ENCODE measurements around the gene MYMX.

Gene MYMX

DNA sequence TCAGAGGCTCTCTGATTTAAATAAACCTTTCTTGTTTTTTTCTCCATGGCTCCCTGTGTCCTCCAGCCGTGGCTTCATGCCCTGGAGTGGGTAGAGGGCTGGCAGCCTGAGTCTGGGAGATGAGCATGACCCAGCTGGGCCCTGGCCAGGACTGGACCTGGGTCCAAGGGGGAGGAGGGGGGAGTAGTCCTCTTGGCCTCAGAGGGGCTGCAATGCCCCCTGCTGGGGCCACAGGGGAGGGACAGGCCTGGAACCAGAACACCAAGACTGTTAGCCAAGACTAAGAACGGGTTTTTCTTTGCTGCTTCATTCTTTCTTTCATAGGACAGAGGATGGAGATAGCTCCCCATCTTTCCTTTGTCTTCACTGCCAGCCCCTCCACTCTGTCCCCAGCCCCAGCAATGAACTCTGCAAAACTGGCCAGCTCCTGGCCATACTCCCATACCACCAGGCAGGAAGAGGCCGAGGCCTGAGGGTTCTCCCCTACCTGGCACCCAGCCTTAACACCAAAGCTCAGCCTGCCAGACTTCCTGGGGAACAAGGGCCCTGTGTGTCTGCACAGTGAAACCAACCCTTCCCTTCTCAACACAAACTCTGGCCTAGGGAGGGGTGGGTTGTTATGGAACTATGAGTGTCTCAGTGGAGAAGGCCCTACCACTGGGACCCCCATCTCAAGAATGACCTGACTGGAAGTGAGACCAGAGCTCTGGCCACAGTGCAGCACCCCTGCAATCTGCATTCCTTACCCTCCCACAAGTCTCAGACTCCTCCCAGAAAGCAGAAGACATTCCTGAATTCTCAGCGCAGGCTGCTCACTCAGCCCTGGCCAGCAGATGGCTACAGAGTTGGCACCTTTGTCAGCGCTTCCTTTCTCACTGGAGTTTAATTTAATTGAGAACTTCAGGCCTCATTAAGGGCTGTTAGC lies 17.6 kb downstream of the MYMX start:
- peak; percentile 89 for TF ChIP-seq CTCF (IDR thresholded peaks at IDR 0.05; ENCODE audit: low read depth, low read length)
- H3K4me3 ChIP-seq (replicated peaks in 1 of 2; ENCODE audit: low read depth in 2 of 2, low read length in 2 of 2), result no peak overlapping the region
- peak; percentile 76 to 90 for DNase-seq (ENCODE audit: low read depth in 2 of 2)

DNA sequence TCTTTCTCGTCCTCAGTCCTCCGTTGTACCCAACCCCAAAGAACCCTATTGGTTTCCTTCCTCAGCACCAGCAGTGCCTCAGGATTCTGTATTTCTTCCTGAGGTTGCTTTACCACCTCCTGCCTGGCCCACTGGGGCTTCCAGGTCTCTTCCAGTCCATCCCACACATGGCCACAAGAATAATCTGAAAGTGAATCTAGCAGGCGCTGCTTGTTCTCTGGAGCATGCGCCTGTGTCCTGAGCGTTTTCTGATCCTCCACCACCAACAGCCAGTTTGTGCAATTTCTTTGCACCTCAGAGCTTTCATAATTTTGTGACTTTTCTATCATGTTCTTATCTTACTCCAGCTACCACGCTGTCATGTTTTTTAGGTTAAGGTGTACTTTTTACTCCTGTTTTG lies 18.5 kb downstream of the MYMX start:
- TF ChIP-seq CTCF (IDR thresholded peaks at IDR 0.05; ENCODE audit: low read depth, low read length), result no peak
- no peak overlapping the region for H3K4me3 ChIP-seq (replicated peaks in 1 of 2; ENCODE audit: low read depth in 2 of 2, low read length in 2 of 2)
- DNase-seq (ENCODE audit: low read depth in 2 of 2), result no peak

- no peak for TF ChIP-seq CTCF (IDR thresholded peaks at IDR 0.05; ENCODE audit: low read depth, low read length)
- no peak for DNase-seq (ENCODE audit: low read depth in 2 of 2)
- no peak overlapping the region for H3K4me3 ChIP-seq (replicated peaks in 1 of 2; ENCODE audit: low read depth in 2 of 2, low read length in 2 of 2)
These were observed 19.3 kb downstream of the MYMX start for GRCh38 chr6:44235891-44236516.

DNA sequence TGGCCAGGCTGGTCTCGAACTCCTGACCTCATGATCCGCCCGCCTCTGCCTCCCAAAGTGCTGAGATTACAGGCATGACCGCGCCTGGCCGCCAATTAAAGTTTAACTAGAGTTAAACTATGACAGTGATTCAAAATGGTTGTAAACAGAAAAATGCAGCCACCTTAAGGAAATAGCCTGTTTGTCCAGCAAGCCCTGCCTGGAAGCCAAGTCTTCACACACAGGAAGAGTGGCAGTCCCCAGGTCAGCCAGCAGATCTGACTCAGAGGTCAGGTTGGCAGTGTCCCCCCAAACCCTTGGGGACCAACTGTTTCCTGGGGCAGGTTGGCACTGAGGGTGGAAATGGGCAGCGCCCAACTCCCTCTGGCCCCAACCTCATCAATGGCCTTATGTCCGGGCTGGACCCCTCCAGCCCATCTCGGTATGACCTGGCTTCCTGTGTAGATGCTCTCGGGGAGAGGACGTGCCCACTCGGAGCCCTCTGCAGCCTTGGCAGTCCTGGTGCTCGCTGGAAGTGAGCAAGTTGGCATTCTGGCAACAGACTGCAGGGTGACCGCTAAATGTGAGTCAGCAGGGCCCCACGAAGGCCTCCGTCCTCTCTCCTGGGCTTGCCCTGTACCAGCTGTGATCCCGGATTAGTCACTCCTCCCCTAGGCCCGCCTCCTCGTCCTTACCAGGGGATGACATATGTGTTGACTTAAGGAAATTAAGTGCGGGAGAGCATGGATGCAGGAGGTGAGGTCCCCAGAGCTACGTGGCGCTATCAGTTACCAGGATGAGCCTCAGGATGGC lies 20.5 kb downstream of the MYMX start:
- no peak for TF ChIP-seq CTCF (IDR thresholded peaks at IDR 0.05; ENCODE audit: low read depth, low read length)

GRCh38 chr6:44237813-44238433 lies 21.2 kb downstream of the MYMX start:
- peak overlapping the region; percentile 53 to 62 for H3K4me3 ChIP-seq (replicated peaks in 1 of 2; ENCODE audit: low read depth in 2 of 2, low read length in 2 of 2)
- TF ChIP-seq CTCF (IDR thresholded peaks at IDR 0.05; ENCODE audit: low read depth, low read length), result peak; percentile 70
- peak; percentile 67 to 73 for DNase-seq (ENCODE audit: low read depth in 2 of 2)

More for the DNA sequence above, 20.5 kb downstream of the MYMX start:
- H3K4me3 ChIP-seq (replicated peaks in 1 of 2; ENCODE audit: low read depth in 2 of 2, low read length in 2 of 2), result peak overlapping the region; percentile 53 to 62
- peak; percentile 92 to 98 for DNase-seq (ENCODE audit: low read depth in 2 of 2)

DNA sequence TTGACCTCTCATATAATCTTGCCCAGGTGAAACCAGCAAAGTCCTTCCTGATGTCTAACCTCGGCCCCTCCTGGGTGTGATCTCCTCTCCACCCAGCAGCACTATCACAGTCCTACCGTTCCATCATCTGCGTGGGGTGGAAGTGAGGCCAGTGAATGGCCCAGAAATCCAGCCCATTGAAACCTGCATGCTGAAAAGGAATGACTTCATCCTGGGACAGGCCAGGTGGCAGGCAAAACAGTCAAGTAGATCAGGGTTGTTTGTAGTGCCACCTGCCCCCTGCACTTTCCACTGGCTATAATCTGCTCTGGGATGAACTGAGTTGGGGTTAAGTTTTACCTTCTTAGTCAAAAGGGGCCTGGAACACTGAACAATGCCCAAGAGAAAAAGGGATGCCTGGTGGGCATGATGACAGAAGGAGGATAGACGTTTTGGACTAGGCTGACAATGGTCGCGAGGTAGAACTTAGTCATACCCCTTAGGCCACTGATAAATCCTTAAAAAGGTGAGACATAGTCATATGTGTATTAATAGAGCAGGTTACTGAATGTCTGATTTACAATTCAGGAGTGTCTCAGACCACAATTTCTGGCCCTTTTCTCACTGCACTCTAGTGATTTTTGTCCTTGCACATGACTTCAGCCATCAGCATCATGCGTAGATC lies 22.1 kb downstream of the MYMX start:
- TF ChIP-seq CTCF (IDR thresholded peaks at IDR 0.05; ENCODE audit: low read depth, low read length), result no peak
- no peak overlapping the region for H3K4me3 ChIP-seq (replicated peaks in 1 of 2; ENCODE audit: low read depth in 2 of 2, low read length in 2 of 2)
- DNase-seq (ENCODE audit: low read depth in 2 of 2), result no peak
